H1 (cell line): Measurements from ENCODE around the gene MTF1. TPM values are rescaled to one million over a fixed set of nuclear protein-coding genes. Genes with fewer than 3 reads are reported as not detected.

Experiments
- CHD1 ChIP-seq: IDR thresholded peaks from 2 replicates; pipeline ENCODE4 v1.6.1; 2012; ENCODE audit warnings: low read depth, low read length, improper control_type of control experiment
- CTBP2 ChIP-seq: IDR thresholded peaks from 2 replicates; pipeline ENCODE4 v1.7.0; 2011; ENCODE audit warnings: borderline replicate concordance, mild to moderate bottlenecking, moderate library complexity, mixed read lengths, low read length; ENCODE audit not compliant: insufficient read depth, insufficient read length
- GABPA ChIP-seq: IDR thresholded peaks from 2 replicates; pipeline ENCODE4 v1.6.1; 2011; ENCODE audit warnings: mild to moderate bottlenecking, low read length, moderate library complexity, borderline replicate concordance; ENCODE audit not compliant: insufficient read depth
- KDM1A ChIP-seq: fragments of 200-600, 300-600 bp; sonication (generic); IDR thresholded peaks from 2 replicates; pipeline ENCODE4 v1.7.1; 2016; ENCODE audit warnings: mild to moderate bottlenecking, low read length, borderline replicate concordance
- POU5F1 ChIP-seq: IDR thresholded peaks from 2 replicates; pipeline ENCODE4 v1.6.1; 2011; ENCODE audit warnings: low read depth, mild to moderate bottlenecking, low read length, moderate library complexity
- RFX5 ChIP-seq: IDR thresholded peaks from 2 replicates; pipeline ENCODE4 v1.6.1; 2011; ENCODE audit warnings: low read depth, low read length, improper control_type of control experiment, borderline replicate concordance
- TAF7 ChIP-seq: optimal IDR thresholded peaks from 2 replicates; pipeline ENCODE3; 2011; ENCODE audit warnings: low read depth, mild to moderate bottlenecking, inconsistent platforms, low read length, moderate library complexity, borderline replicate concordance
- polyA plus RNA-seq, 7 experiments: library from polyadenylated mRNA; depleted of rRNA in 3 of 7; stranded (reverse) in 5 of 7; unstranded in 2 of 7; fragments of >200 nt in 5 of 7; fragments of 200-250 nt in 2 of 7; gene quantifications; 1 replicate in 5 of 7; 2 replicates in 1 of 7; 4 replicates in 1 of 7; pipeline versions ENCODE4 v1.2.1 to v1.2.3, GENCODE V29; 2011 to 2013; ENCODE audit warnings: missing spikeins in 2 of 7, mixed read lengths in 2 of 7
- total RNA-seq: library from RNA; stranded (reverse); fragmentation: NEBNext Ultra II Directional; extraction: Animal tissue kit (Norgen Biotek cat#: 25700); gene quantifications from 2 replicates; pipeline ENCODE4 v1.2.1, GENCODE V29; 2021

MTF1 gene
- total and polyA plus RNA-seq, 2 of the 8 experiments (the other 6 are each of a cell fraction or from before 2014, with no cell fraction given), result 4.0 to 15.5 TPM

GRCh38 chr1:37822906-37823815 lies 36.2 kb downstream of the MTF1 start (continued):
- TF ChIP-seq TAF7, result no peak
- TF ChIP-seq POU5F1, result no peak
- no peak for TF ChIP-seq GABPA
- no peak for TF ChIP-seq RFX5
- no peak for TF ChIP-seq CTBP2
- no peak for TF ChIP-seq KDM1A
- no peak for TF ChIP-seq CHD1
